Esophagus muscularis mucosa (tissue), 4 donors: ENCODE measurements around the gene PCSK4.
"Not testable (repeated sequence)": the region's sequence is repeated elsewhere in the genome, so short reads cannot be mapped to it uniquely, and the experiment has no call there.

Experiments
- CTCF ChIP-seq, 3 experiments: fragments of 200-600 bp in 2 of 3; fragments of 450-650 bp in 1 of 3; sonication (generic) in 2 of 3; IDR thresholded peaks; one replicate each; pipeline ENCODE4 v1.5.1; 2017 to 2019; ENCODE audit warnings: antibody characterized with exemption in 3 of 3, mild to moderate bottlenecking in 2 of 3, moderate library complexity in 1 of 3
- EP300 ChIP-seq: sonication (generic); formaldehyde crosslinking; IDR thresholded peaks from one replicate; pipeline ENCODE4 v1.6.1; 2017; ENCODE audit warnings: antibody characterized with exemption
- POLR2AphosphoS5 ChIP-seq, 2 donors: sonication (generic); formaldehyde crosslinking; IDR thresholded peaks; one replicate each; pipeline ENCODE4 v1.6.1; 2017; ENCODE audit warnings: antibody characterized with exemption in 2 of 2

- not testable (repeated sequence) for TF ChIP-seq CTCF (IDR thresholded peaks at IDR 0.05); EP300; POLR2AphosphoS5 (IDR thresholded peaks at IDR 0.05)
Observed at GRCh38 chr19:1530856-1531255, 40.7 kb upstream of the PCSK4 start.
